8988T (cell line): ENCODE results near the gene GPS1.

Experiments
- DNase-seq: peaks from one replicate; pipeline ENCODE4 v3.0.0; 2011

GPS1 gene

DNA sequence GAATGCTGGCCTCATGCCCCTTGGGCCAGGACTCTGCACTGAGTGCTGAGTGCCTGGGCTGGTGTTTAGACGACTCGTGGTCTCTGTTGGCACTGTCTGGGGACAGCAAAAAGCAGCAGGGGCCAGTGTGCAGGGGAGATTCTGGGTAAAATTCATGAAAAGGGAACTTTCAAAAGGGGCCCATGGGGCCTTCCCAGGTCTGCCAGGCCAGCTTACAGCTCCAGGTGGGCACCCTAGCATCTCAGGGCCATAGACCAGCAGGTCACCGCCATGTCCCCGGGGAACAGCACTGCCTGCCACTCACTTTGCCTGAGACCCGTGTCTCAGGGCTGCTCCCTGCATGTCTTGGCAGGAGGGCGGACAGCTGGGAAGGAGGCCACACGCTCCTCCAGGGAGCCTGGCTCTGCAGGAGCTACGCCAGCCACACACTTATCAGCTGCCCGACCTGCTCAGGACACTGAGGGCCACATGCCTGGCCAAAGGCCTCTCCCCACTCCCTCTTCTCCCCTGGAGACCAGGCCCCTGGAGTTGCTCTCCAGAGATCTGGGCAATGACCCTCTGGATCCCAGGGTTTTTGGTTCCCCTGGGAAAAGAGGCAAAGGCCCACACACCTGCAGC, 55.1 kb downstream of the GPS1 start:
- no peak for DNase-seq
